GM18858 (cell line): ENCODE measurements around the gene DDR2.
"Not testable (repeated sequence)": the region's sequence is repeated elsewhere in the genome, so short reads cannot be mapped to it uniquely, and the experiment has no call there.

ENCODE experiments used
- ATAC-seq: cut with Tn5 transposase; IDR thresholded peaks from one replicate; pipeline ENCODE4 v1.9.1; 2021; ENCODE audit not compliant: unreplicated experiment

DDR2 gene

DNA sequence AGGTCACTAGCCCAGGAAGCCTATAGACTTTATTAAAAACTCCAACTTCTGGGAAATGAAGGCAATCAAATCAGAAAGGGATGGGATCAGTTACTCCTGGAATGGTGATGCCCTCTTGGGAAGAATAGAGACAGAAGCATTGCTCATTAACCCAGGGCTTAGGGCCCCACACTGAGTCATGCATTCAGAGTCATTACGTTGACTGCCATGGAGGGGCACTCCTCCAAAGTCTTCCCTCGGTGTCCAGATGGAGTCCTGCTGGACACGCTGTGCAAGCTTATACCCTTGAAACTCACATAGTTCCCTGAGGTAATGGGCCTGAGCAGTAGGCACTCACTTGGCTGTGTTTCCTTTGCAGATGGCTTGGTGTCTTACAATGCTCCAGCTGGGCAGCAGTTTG is 123.0 kb downstream of the DDR2 start:
- ATAC-seq, result no peak

DNA sequence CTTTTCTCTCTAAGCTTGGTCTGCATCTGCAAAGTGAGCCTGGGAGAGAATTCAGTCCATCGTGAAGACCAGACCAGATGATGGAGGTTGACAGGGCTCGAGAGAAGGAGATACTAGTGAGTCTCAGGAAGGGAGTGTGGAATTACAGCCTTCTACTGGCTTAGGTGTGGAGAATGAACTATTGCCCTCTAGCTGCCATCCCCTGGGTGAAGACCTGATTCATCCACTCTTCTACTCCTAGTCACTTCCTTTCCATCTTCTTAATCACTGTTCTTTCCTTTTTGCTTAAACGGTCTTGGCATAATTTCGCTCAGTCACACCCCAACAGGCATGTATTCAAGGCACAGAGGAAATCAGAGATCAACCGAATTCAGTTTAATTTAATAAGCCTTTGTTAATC is 124.3 kb downstream of the DDR2 start:
- ATAC-seq, result no peak

- ATAC-seq, result no peak
Measured at GRCh38 chr1:162757476-162757875, 125.2 kb downstream of the DDR2 start.

- ATAC-seq, result no peak
Measured at GRCh38 chr1:162765788-162766187, 133.5 kb downstream of the DDR2 start.

DNA sequence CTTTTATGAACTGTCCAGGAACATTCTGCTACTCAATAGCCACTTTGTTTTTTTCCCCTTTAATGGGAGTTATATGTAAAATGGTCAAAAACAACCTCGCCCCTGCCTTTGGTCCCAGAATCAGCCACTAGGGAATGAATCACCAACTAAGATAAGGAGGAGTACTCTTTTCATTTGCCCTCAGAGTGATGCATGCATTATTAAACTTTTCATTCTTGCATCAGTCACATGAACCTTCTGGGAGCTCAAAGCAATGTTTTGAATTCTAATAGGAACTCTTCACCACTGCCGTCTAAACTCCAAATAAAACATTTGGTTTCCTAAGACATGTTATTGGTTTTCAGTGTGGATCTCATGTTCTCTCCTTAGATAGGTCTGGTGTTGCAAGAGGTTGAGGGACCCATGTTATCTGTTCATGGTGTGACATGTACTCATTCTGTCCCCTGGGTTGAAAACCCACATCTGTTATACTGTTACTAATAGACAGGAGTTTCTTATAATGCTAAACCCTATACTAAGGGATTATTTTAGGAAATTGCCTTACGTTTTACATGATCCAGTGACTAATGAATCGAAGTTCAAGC is 140.4 kb downstream of the DDR2 start:
- no peak for ATAC-seq

- ATAC-seq, result no peak
Measured at GRCh38 chr1:162774007-162774406, 141.7 kb downstream of the DDR2 start.

DNA sequence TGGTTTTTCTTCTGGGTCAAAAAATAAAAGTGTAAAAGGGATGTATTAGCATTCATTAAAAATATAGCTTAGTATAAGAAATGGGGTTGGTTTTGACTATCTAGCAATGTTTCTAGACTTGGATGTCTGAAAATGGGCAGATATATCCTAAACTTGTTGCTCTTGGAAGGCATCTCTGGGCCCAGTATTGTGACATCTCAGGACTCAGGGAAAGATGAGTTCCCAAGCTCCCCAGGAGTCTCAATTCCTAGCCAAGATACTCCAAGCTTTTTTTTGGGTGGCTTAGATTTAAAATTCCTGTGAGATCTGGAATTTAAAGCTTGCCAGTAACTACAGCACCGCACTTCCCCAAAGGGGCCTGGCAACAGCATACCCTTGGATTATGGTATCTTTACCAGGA is 146.8 kb downstream of the DDR2 start:
- ATAC-seq, result no peak

DNA sequence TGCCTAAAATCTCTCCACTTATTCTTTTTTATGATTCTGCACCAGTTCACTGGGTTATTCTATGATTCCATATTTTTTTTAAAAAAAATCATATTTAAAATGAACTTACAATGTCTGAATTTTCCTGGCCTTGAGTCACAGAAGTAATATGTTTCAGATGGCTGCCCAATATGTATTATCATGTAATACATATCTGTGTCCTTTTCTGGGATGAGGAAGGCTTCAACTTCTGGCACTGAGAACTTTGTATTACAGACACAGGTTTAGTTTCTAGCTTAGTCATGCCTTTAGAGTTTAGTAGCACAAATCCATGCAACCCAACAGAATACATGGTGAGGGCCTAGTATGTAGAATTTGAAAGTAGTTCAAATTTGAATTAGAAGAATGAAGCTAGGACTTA is 150.4 kb downstream of the DDR2 start:
- no peak for ATAC-seq

DNA sequence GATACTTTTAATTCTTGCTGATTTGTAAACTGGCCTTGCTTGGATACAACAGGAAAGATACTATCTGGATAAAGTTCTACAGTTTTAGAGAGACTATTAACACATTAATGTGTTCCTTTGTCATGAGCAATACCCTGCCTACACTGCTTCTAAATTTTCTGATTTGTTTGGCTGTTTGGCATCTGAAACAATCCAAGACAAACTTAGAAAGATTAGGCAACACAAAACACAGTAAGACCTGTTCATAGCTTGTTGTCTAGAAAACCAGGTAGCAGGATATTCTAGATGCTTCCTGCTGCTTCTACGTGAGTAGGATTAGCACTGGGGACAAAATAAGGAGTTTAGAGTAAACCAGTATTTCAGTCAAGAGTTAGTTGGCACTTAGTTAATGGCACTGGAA is 152.7 kb downstream of the DDR2 start:
- not testable (repeated sequence) for ATAC-seq

DNA sequence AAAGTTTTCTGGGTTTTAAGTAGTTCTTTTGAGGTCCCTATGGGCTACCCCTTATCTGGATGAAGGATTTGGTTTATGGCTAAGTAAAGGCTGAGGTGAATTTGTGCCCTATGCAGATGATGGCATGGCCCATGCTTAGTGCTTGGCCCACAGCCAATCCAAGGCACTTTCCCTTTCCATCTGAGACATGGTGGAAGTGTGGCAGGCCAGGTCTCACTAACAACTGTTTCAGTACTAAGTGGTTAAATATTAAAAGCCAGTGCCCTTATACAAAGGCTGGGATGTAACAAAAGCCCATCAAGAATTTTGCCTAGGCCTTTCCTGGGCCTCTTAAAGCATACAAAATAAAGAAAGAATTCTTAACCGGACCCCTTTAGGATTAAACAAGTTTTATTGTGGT is 156.5 kb downstream of the DDR2 start:
- not testable (repeated sequence) for ATAC-seq

DNA sequence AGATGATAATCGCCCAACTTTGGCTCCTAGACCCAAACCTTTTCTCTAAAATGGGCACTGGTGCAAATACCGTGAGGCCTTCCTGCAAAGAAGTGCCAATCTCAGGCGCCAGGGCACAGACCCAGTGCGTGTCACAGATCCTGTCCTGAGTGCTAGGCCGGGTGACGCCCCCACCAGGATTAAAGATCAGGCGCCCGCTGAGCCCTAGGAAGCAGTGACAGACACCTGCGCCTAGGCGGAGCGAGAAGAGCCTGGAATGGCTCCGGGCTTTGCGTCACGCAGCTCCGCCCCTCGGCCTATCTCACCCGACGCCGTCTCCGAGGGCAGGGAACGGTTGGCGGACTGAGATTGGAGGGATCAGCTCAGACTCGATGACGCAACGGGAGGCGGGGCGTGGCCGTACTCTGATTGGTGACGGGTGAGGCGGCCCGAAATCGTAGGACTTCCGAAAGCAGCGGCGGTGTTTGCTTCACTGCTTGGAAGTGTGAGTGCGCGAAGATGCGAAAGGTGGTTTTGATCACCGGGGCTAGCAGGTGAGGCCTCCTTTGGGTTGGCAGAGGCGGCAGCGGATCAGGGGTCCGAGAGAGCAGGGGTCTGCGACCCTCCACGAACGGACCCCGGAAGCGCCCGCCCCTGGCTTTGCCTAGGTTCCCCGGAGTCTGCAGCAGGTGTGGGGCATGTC is 158.2 kb downstream of the DDR2 start, which contains the start of gene HSD17B7:
HSD17B7 (plus strand) TSS at position 400 of the 682 bp plus-strand sequence; CDS start at position 499, 99 bp downstream.
- peak; percentile 100 for ATAC-seq

GRCh38 chr1:162790985-162791357 is 158.7 kb downstream of the DDR2 start:
- ATAC-seq, result peak; percentile 5

GRCh38 chr1:162794284-162794683 is 162.0 kb downstream of the DDR2 start:
- not testable (repeated sequence) for ATAC-seq

DNA sequence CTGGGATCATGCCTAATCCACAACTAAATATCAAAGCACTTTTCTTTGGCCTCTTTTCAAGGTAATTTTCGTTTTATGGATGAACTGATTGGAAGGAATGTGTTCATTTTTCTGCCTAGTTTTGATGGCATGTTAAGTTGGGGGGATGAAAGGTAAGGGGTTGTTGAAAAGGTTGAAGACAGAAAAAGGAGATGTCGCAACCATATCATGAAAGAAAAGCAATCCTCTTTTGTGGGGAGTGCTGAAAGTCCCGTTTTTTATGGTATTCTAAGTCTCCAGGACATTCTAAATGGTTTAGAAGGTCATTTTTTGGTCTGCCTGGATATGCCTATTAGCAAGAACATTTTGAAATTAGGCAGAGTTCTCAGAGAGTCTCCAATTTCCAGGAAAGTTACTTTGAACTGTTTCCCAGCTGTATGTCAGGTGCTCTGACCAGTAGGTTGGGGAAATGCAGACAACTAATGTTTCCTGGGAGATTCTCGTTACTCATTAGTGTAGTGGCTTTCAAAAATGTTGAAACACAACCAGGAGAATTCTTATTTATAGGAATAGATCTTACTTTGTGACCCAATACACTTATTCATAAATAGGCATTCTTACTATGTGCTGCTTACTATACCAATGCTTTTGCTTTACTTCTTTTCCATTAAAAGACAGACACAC is 164.5 kb downstream of the DDR2 start:
- ATAC-seq, result not testable (repeated sequence)

- ATAC-seq, result not testable (repeated sequence)
Measured at GRCh38 chr1:162799995-162800830, 167.9 kb downstream of the DDR2 start.

DNA sequence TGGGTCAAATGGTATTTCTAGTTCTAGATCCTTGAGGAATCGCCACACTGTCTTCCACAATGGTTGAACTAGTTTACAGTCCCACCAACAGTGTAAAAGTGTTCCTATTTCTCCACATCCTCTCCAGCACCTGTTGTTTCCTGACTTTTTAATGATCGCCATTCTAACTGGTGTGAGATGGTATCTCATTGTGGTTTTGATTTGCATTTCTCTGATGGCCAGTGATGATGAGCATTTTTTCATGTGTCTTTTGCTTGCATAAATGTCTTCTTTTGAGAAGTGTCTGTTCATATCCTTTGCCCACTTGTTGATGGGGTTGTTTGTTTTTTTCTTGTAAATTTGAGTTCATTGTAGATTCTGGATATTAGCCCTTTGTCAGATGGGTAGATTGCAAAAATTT is 175.2 kb downstream of the DDR2 start:
- not testable (repeated sequence) for ATAC-seq

- ATAC-seq, result not testable (repeated sequence)
Measured at GRCh38 chr1:162812357-162812756, 180.1 kb downstream of the DDR2 start.

DNA sequence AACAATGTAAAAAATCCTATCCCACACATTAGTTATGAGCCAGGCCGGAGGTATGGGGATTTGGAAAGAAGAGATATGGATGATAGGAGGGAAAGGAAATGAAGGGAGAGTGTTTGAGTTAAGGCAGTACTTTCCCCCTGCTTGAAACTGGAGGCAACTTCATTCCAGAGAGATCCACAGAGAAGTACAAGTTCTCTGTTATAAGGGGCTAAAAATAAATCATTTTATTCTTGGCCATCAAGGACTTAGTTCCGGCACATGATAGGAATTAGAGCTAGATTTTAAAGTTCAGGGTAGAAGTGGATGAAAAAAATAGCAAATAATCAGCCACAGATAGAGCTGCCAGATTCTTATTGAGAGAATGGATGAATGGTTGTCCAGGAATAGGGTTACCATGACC is 185.9 kb downstream of the DDR2 start:
- not testable (repeated sequence) for ATAC-seq

DNA sequence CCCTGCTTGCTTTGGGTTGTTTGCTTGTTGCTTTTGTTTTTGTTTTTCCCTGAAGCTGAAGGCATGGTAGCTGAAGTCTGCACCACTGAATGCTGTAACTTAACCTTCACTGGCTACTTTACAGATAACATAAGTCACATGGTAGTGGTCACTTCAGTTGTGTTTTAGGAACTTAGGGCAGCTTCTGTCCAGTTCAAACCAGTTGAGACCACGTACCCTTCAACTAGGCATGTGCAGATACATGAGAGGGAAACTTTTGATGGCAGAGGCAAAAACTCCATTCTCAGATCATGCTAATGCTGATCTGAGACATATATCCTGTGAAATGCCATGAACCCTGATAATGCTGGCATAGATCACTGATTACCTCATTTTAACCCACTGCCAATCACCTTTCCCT is 186.4 kb downstream of the DDR2 start:
- ATAC-seq, result not testable (repeated sequence)

- ATAC-seq, result no peak
Measured at GRCh38 chr1:162822391-162823200, 190.3 kb downstream of the DDR2 start.
